ENCODE results near the gene RIPOR3.

DNA sequence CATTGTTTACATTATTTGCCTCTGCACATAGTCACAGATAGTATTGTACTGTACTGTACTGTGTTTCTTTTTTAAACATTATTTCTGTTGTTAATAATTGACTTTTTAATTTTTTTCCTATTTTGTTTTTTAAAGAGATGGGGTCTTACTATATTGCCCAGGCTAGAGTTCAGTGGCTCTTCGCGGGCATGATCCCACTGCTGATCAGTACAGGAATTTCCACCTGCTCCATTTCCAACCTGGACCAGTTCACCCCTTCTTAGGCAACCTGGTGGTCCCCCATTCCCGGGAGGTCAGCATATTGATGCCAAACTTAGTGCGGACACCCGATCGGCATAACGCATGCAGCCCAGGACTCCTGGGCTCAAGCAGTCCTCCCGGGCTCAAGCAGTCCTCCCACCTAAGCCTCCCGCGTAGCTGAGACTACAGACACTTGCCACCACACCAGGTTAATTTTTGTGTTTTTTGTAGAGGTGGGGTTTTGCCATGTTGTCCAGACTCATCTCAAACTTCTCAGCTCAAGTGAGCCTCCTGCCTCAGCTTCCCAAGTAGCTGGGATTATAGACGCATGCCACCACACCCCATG, 133.7 kb downstream of the RIPOR3 start:
- TF ChIP-seq, protein P1, sequence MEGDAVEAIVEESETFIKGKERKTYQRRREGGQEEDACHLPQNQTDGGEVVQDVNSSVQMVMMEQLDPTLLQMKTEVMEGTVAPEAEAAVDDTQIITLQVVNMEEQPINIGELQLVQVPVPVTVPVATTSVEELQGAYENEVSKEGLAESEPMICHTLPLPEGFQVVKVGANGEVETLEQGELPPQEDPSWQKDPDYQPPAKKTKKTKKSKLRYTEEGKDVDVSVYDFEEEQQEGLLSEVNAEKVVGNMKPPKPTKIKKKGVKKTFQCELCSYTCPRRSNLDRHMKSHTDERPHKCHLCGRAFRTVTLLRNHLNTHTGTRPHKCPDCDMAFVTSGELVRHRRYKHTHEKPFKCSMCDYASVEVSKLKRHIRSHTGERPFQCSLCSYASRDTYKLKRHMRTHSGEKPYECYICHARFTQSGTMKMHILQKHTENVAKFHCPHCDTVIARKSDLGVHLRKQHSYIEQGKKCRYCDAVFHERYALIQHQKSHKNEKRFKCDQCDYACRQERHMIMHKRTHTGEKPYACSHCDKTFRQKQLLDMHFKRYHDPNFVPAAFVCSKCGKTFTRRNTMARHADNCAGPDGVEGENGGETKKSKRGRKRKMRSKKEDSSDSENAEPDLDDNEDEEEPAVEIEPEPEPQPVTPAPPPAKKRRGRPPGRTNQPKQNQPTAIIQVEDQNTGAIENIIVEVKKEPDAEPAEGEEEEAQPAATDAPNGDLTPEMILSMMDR (IDR thresholded peaks at IDR 0.05) = no peak
- no peak for TF ChIP-seq POLR2A (IDR thresholded peaks at IDR 0.05)
